ENCODE data around the gene CDCA7L.
"Not testable (repeated sequence)": the region's sequence is repeated elsewhere in the genome, so short reads cannot be mapped to it uniquely, and the experiment has no call there.

Gene CDCA7L

GRCh38 chr7:21944616-21945453 is 864 bp downstream of the CDCA7L start:
- peak in 1 of 2 donors; percentile 25 for DNase-seq (ENCODE audit: low read depth in 2 of 2)

GRCh38 chr7:21943436-21943835 is 2.3 kb downstream of the CDCA7L start:
- DNase-seq (ENCODE audit: low read depth in 2 of 2): no peak

GRCh38 chr7:21942955-21943354 is 2.7 kb downstream of the CDCA7L start:
- DNase-seq (ENCODE audit: low read depth in 2 of 2): no peak

- DNase-seq (ENCODE audit: low read depth in 2 of 2): no peak
These were observed 4.0 kb downstream of the CDCA7L start for GRCh38 chr7:21941611-21942141.

- no peak for DNase-seq (ENCODE audit: low read depth in 2 of 2)
These were observed 5.8 kb downstream of the CDCA7L start for GRCh38 chr7:21939858-21940372.

- DNase-seq (ENCODE audit: low read depth in 2 of 2): peak; percentile 51 to 62
These were observed 6.4 kb downstream of the CDCA7L start for GRCh38 chr7:21939136-21939857.

GRCh38 chr7:21938463-21938862 is 7.2 kb downstream of the CDCA7L start:
- DNase-seq (ENCODE audit: low read depth in 2 of 2): no peak

GRCh38 chr7:21934808-21935207 is 10.9 kb downstream of the CDCA7L start:
- DNase-seq (ENCODE audit: low read depth in 2 of 2): no peak

GRCh38 chr7:21933293-21933692 is 12.4 kb downstream of the CDCA7L start:
- not testable (repeated sequence) for DNase-seq (ENCODE audit: low read depth in 2 of 2)

GRCh38 chr7:21927693-21928092 is 18.0 kb downstream of the CDCA7L start:
- DNase-seq (ENCODE audit: low read depth in 2 of 2): no peak

- DNase-seq (ENCODE audit: low read depth in 2 of 2): no peak
These were observed 19.3 kb downstream of the CDCA7L start for GRCh38 chr7:21926448-21926847.

- DNase-seq (ENCODE audit: low read depth in 2 of 2): no peak
These were observed 22.0 kb downstream of the CDCA7L start for GRCh38 chr7:21923658-21924057.

GRCh38 chr7:21922605-21923004 is 23.1 kb downstream of the CDCA7L start:
- DNase-seq (ENCODE audit: low read depth in 2 of 2): no peak

- no peak for DNase-seq (ENCODE audit: low read depth in 2 of 2)
These were observed 24.8 kb downstream of the CDCA7L start for GRCh38 chr7:21920936-21921335.

GRCh38 chr7:21918216-21918615 is 27.5 kb downstream of the CDCA7L start:
- DNase-seq (ENCODE audit: low read depth in 2 of 2): no peak

GRCh38 chr7:21916629-21917028 is 29.1 kb downstream of the CDCA7L start:
- no peak for DNase-seq (ENCODE audit: low read depth in 2 of 2)

- DNase-seq (ENCODE audit: low read depth in 2 of 2): no peak
These were observed 29.5 kb downstream of the CDCA7L start for GRCh38 chr7:21916176-21916575.

- no peak for DNase-seq (ENCODE audit: low read depth in 2 of 2)
These were observed 30.6 kb downstream of the CDCA7L start for GRCh38 chr7:21915140-21915539.

GRCh38 chr7:21914671-21915070 is 31.0 kb downstream of the CDCA7L start:
- no peak for DNase-seq (ENCODE audit: low read depth in 2 of 2)

GRCh38 chr7:21912931-21913780 is 32.5 kb downstream of the CDCA7L start:
- no peak for DNase-seq (ENCODE audit: low read depth in 2 of 2)

GRCh38 chr7:21912305-21912704 is 33.4 kb downstream of the CDCA7L start:
- no peak for DNase-seq (ENCODE audit: low read depth in 2 of 2)

All from stimulated activated CD4-positive, alpha-beta T cell treated with anti-CD3 and anti-CD28 coated beads, Interleukin-15, amount 100 ng/mL, for 48 hours (primary cell).